ENCODE results near the gene ELOA. TPM values are rescaled to one million over a fixed set of nuclear protein-coding genes. Genes with fewer than 3 reads are reported as not detected.
"Not testable (repeated sequence)": the region's sequence is repeated elsewhere in the genome, so short reads cannot be mapped to it uniquely, and the experiment has no call there.

The ELOA gene
- total RNA-seq, 1 donor: 42.1 TPM

GRCh38 chr1:23799570-23800399 lies 56.5 kb downstream of the ELOA start:
- Histone ChIP-seq H3K9me3 (ENCODE audit: low read depth, low read length) (no peaks in the 10 kb centered on the region), H3K4me1 (ENCODE audit: insufficient read depth, low read length) (peaks cover 33% of the 10 kb centered on the region), H3K27me3 (ENCODE audit: insufficient read depth, low read length) (no peaks in the 10 kb centered on the region), H3K4me3 (ENCODE audit: low read length) (peak overlapping the region; percentile 70)

DNA sequence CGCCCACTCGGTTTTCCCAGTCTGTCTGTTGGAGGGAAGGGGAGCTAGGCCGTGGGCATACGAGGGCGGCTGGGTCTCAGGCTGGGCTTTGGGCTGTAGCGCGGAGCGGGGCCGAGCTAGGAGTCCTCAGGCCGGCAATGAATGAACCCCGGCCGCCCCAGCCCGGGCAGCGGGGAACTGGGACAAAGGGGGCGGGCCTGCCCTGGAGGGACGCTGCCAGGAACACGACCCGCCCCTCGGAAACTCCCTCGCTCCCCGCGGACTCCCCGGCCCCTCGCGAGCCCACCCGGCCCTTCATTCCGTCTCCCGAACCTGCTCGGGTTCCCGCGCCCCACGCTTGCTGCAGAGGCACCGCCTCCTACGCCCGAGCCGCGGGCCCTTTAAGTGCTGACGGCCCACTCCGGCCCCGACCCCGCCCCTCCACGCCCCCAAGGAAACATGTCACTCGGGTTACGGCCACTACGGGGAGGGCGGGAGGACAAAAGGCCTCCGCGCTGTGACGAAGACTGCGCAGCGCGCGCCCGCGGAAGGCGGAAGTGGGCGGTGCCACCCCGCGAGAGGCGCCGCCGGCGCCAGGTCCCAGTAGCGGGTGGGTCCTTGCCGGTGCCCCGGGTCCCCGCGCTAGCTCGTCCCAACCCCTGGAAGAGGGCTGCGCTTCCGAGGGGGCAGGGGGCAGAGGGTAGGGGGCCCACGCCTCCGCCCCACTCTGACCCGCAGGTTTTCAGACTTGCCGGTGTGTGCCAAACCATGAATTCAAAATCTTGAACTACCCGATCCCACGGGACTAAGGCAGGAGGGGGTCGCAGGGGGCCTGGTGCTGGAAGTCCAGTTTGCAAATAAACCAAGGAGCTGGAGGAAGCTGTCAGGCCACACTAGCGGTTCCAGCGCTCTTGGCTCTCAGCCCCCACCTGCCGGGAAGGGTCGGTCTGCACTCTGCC lies 57.4 kb downstream of the ELOA start, which contains the start of gene GALE:
Gene GALE (minus strand): TSS at position 355 of the 938 bp plus-strand sequence. CDS start 1,747 bp downstream, outside the sequence.
- Histone ChIP-seq H3K4me3 (ENCODE audit: low read length) (peak within 1 kb of the TSS; percentile 70), H3K9me3 (ENCODE audit: low read depth, low read length) (no peaks in the 10 kb centered on the region), H3K27me3 (ENCODE audit: insufficient read depth, low read length) (no peaks in the 10 kb centered on the region), H3K4me1 (ENCODE audit: insufficient read depth, low read length) (peaks cover 41% of the 10 kb centered on the region)

DNA sequence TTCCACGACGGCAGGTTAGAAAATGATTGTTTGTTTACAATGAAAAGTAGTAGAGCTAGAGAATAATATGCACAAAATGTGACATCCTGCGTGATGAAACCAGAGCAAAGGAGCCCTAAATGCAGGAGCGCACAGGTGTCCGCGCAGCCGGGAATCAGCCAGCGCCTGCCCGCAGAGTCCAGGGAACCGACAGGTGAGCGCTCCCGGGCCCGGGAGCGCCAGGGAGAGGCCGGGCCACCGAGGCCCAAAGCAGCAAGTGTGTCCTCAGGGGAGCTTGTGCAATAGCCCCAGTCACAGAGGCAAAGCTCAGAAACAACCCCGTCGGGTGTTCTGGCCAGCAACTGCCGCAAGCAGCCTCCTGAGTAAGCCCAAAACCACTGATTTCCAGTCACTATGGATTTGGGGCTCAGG lies 58.1 kb downstream of the ELOA start:
- H3K4me3 ChIP-seq (ENCODE audit: low read length): peak overlapping the region; percentile 70
- H3K27me3 ChIP-seq (ENCODE audit: insufficient read depth, low read length): no peaks in the 10 kb centered on the region
- peaks cover 42% of the 10 kb centered on the region for H3K4me1 ChIP-seq (ENCODE audit: insufficient read depth, low read length)
- no peaks in the 10 kb centered on the region for H3K9me3 ChIP-seq (ENCODE audit: low read depth, low read length)

- H3K27me3 ChIP-seq (ENCODE audit: insufficient read depth, low read length): no peaks in the 10 kb centered on the region
- no peak overlapping the region for H3K4me3 ChIP-seq (ENCODE audit: low read length)
- H3K4me1 ChIP-seq (ENCODE audit: insufficient read depth, low read length): peaks cover 48% of the 10 kb centered on the region
- H3K9me3 ChIP-seq (ENCODE audit: low read depth, low read length): no peaks in the 10 kb centered on the region
These were observed 58.6 kb downstream of the ELOA start for GRCh38 chr1:23801876-23802275.

DNA sequence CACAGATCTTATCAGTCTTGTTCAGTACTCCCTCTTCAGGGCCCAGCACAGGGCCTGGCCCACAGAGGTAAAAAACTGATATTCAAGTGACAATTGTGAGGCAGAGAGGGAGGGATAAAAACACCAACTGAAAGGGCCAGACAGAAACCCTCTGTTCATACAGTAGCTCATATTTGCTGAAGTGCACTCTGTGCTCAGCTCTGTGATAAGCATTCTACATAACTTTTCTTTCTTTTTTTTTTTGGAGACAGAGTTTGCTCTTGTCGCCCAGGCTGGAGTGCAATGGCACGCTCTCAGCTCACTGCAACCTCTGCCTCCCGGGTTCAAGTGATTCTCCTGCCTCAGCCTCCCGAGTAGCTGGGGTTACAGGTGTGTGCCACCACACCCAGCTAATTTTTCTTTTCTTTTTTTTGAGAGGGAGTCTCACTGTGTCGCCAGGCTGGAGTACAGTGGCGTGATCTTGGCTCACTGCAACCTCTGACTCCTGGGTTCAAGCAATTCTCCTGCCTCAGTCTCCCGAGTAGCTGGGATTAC lies 59.6 kb downstream of the ELOA start:
- peaks cover 58% of the 10 kb centered on the region for H3K4me1 ChIP-seq (ENCODE audit: insufficient read depth, low read length)
- not testable (repeated sequence) for H3K4me3 ChIP-seq (ENCODE audit: low read length); H3K27me3 ChIP-seq (ENCODE audit: insufficient read depth, low read length); H3K9me3 ChIP-seq (ENCODE audit: low read depth, low read length)

DNA sequence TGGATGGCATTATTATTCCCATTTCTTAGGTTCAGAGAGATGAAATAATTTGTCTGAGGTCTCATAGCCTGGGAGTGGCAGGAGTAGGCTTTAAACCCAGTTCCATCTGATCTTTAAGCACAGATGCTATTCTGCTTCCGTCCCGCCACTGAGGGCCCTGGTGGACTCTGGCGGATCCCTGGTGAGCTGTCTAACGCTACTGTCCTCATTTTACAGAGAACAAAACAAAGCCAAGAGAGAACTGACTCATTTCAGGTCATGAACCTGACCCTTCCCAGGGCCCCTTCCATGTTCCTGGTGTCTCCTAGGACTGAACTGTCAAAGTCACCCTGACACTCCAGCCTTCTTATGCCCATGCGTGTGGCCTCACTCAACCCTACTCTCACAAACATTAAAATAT lies 60.4 kb downstream of the ELOA start:
- no peaks in the 10 kb centered on the region for H3K27me3 ChIP-seq (ENCODE audit: insufficient read depth, low read length)
- H3K9me3 ChIP-seq (ENCODE audit: low read depth, low read length): no peaks in the 10 kb centered on the region
- no peak overlapping the region for H3K4me3 ChIP-seq (ENCODE audit: low read length)
- peaks cover 64% of the 10 kb centered on the region for H3K4me1 ChIP-seq (ENCODE audit: insufficient read depth, low read length)

- peaks cover 58% of the 10 kb centered on the region for H3K4me1 ChIP-seq (ENCODE audit: insufficient read depth, low read length)
- no peaks in the 10 kb centered on the region for H3K9me3 ChIP-seq (ENCODE audit: low read depth, low read length)
- no peaks in the 10 kb centered on the region for H3K27me3 ChIP-seq (ENCODE audit: insufficient read depth, low read length)
- no peak overlapping the region for H3K4me3 ChIP-seq (ENCODE audit: low read length)
These were observed 61.0 kb downstream of the ELOA start for GRCh38 chr1:23804183-23804835.

DNA sequence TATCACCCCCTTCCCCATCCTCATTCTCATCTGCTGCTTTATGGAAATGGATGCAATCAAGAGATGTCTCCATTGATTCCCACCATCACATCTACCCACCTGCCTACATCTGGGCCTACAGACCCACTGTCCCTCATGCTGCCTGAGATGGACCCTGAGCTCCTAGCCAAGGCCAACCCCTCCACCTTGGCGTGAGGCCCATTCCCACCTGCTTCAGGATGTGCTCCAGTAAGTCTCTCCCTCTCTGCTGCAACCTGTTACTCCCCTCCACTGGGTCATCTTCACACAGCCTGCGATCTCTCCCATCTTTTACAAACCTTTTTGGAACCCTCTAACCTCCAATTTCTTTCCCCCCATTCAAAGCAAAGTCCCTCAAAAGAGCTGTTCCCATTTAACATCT lies 61.8 kb downstream of the ELOA start:
- peaks cover 58% of the 10 kb centered on the region for H3K4me1 ChIP-seq (ENCODE audit: insufficient read depth, low read length)
- H3K27me3 ChIP-seq (ENCODE audit: insufficient read depth, low read length): no peaks in the 10 kb centered on the region
- no peaks in the 10 kb centered on the region for H3K9me3 ChIP-seq (ENCODE audit: low read depth, low read length)
- H3K4me3 ChIP-seq (ENCODE audit: low read length): no peak overlapping the region

DNA sequence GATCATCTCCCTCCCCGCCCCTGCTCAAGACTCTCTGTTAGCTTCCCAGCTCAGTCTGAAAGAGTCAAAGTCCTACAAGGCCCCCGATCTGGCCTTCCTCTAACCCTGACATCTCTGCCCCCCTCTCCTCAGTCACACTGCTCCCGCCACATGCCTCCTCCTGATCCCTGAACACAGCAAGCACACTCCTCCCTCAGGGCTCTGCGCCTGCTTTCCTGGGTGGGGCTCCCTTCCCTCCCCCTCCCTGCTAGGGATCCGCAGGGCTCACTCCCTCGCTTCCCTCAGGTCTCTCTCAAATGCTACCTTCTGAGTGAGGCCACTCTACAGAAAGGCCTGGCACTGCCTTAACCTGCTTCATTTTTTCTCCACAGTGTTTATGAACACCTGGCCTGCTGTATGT lies 63.0 kb downstream of the ELOA start:
- peaks cover 67% of the 10 kb centered on the region for H3K4me1 ChIP-seq (ENCODE audit: insufficient read depth, low read length)
- H3K27me3 ChIP-seq (ENCODE audit: insufficient read depth, low read length): no peaks in the 10 kb centered on the region
- H3K4me3 ChIP-seq (ENCODE audit: low read length): no peak overlapping the region
- H3K9me3 ChIP-seq (ENCODE audit: low read depth, low read length): no peaks in the 10 kb centered on the region

DNA sequence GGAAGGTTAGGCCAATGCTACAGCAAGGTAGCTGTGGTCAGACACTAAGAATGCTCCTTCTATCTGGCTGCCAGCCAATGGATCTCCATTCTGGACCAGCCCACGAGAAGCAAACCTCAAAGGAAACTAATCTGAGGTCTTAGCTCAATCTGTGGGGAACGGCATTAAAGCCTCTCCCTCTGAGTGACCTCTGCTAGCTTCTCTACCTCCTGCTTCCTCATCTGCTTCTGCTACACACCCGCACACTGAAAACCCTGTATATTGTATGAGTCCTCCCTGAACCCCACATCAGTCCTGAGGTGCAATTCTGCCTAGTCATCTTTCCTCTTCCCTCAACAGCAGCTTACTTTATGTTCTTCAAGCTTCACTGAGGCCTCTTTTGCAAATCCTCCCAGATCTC lies 64.2 kb downstream of the ELOA start:
- no peaks in the 10 kb centered on the region for H3K27me3 ChIP-seq (ENCODE audit: insufficient read depth, low read length)
- peaks cover 63% of the 10 kb centered on the region for H3K4me1 ChIP-seq (ENCODE audit: insufficient read depth, low read length)
- no peak overlapping the region for H3K4me3 ChIP-seq (ENCODE audit: low read length)
- no peaks in the 10 kb centered on the region for H3K9me3 ChIP-seq (ENCODE audit: low read depth, low read length)

DNA sequence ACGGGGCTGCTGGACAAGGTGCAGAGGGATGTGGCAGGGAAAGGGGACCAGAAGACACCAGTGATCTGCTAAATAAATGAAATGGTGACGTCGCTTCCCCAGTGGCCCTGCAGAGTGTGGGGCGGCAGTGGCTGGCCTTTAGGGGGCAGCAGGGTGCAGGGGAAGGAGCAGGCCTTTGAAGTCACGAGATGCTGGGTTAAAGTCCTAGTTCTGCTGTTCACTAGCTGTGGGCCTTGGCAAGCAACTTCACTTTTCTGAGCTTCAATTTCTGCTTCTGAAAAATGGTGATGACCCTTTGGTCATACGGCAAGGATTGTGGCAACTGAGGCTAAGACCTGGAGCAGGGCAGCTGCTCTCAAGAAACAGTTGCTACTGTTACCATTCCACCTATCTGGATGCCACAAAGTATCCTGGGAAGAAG lies 66.5 kb downstream of the ELOA start:
- Histone ChIP-seq H3K4me3 (ENCODE audit: low read length) (no peak overlapping the region), H3K27me3 (ENCODE audit: insufficient read depth, low read length) (no peaks in the 10 kb centered on the region), H3K4me1 (ENCODE audit: insufficient read depth, low read length) (peaks cover 55% of the 10 kb centered on the region), H3K9me3 (ENCODE audit: low read depth, low read length) (no peaks in the 10 kb centered on the region)

- Histone ChIP-seq H3K27me3 (ENCODE audit: insufficient read depth, low read length) (no peaks in the 10 kb centered on the region), H3K9me3 (ENCODE audit: low read depth, low read length) (no peaks in the 10 kb centered on the region), H3K4me3 (ENCODE audit: low read length) (no peak overlapping the region), H3K4me1 (ENCODE audit: insufficient read depth, low read length) (peaks cover 47% of the 10 kb centered on the region)
These were observed 67.7 kb downstream of the ELOA start for GRCh38 chr1:23810818-23811540.
